ENCODE measurements around the gene ZBTB7B.

ZBTB7B gene

GRCh38 chr1:155038602-155039307 lies 36.2 kb downstream of the ZBTB7B start:
- no peak for DNase-seq (ENCODE audit: low read depth)

GRCh38 chr1:155039308-155039669 lies 36.7 kb downstream of the ZBTB7B start:
- DNase-seq (ENCODE audit: low read depth): no peak

GRCh38 chr1:155040358-155041093 lies 37.9 kb downstream of the ZBTB7B start:
- no peak for DNase-seq (ENCODE audit: low read depth)

DNA sequence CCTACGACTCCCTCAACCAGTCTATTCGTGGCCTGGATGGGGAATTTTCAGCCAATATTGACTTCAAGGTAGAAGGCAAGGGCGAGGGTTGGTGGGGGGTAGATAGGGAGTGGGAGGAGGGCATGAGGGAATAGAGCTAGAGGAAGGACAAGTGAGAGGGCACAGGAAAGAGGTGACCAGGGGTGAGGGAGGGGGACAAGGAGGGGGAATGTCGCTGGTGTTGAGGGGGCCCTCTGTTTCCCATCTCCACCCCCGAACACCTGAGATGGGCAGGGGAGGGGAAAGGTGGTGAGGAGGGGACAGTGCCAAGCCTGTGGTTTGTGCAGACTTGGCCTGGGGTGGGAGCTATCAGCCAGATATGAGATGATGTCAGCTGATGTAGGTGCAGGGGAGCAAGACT lies 40.2 kb downstream of the ZBTB7B start:
- DNase-seq (ENCODE audit: low read depth): no peak

- no peak for DNase-seq (ENCODE audit: low read depth)
Observed at GRCh38 chr1:155043301-155043702, 40.7 kb downstream of the ZBTB7B start.

- DNase-seq (ENCODE audit: low read depth): no peak
Observed at GRCh38 chr1:155043793-155044192, 41.2 kb downstream of the ZBTB7B start.

DNA sequence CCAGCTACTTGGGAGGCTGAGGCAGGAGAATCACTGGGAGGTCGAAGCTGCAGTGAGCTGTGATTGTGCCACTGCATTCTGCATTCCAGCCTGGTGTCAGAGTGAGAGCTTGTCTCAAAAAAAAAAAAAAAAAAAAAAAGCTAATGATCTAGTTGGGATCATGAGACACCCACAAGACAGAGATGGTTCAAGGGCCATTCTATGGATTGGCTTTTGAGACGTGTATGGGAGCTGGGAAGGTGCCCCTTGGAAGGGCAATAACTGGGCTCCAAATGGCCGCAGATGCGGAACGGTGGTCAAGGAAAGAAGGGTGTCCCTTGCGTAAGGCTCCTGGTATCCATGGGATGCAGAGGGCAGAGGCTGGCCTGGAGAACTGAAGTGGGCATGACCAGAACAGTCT lies 41.8 kb downstream of the ZBTB7B start:
- no peak for DNase-seq (ENCODE audit: low read depth)

GRCh38 chr1:155044812-155045657 lies 42.4 kb downstream of the ZBTB7B start:
- peak; percentile 79 for DNase-seq (ENCODE audit: low read depth)

DNA sequence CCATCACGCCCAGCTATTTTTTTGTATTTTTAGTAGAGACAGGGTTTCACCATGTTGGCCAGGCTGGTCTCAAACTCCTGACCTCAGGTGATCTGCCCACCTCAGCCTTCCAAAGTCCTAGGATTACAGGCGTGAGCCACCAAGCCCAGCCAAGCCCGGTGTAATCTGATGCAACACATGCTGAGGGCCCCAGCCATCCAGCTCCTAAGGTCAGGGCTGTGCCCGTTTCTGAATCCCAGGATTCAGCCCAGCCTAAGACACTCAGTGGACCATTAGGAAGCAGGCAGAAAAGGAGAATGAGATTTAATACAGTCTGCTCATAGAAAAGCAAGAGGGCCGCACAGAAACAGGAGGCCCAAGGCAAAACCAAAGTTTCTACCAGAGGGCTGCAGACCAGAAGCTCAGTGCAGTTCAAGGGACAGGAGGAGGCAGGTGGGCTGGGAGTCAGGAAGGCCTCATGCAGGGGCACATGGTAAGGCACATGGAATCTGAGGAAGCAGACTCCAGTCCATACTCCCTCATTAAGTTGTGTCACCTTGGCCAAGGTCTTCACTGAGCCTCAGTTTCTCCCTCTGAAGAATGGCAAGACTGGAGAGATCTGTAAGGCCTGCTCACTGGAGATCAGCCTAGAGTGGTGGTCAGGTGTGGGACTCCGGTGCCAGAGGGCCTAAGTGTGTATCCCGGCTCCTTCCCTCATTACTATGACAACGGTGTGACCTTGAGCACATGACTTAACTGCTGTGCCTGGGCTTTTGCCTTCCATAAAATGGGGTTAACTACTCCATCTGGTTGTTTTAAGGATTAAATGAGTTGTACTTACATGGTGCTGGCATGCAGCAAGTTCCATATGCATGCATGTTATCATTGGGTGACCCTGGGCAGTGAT lies 46.1 kb downstream of the ZBTB7B start:
- no peak for DNase-seq (ENCODE audit: low read depth)

GRCh38 chr1:155049651-155050559 lies 47.3 kb downstream of the ZBTB7B start:
- DNase-seq (ENCODE audit: low read depth): no peak

- DNase-seq (ENCODE audit: low read depth): peak; percentile 58
Observed at GRCh38 chr1:155050560-155051341, 48.1 kb downstream of the ZBTB7B start, which contains the start of gene ADAM15. TSS of gene ADAM15 (plus strand) at chr1:155051316. CDS start at chr1:155051387, 71 bp downstream.

DNA sequence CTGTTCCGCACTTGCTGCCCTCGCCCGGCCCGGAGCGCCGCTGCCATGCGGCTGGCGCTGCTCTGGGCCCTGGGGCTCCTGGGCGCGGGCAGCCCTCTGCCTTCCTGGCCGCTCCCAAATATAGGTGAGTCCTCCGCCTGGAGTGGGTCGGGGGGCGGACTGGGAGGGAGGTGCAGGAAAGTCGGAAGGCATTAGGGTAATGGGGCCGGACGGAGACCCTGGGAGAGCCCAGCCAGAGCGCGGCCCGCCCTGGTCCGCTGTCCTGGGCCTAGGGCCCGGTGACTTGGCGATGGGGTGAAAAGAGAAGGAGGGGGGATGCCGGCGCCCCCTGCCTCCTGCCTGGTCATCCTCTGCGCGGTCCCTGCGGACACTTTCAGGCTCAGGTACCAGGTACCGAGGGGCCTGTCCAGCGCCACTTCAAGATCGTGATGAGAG lies 48.8 kb downstream of the ZBTB7B start:
- DNase-seq (ENCODE audit: low read depth): no peak

DNA sequence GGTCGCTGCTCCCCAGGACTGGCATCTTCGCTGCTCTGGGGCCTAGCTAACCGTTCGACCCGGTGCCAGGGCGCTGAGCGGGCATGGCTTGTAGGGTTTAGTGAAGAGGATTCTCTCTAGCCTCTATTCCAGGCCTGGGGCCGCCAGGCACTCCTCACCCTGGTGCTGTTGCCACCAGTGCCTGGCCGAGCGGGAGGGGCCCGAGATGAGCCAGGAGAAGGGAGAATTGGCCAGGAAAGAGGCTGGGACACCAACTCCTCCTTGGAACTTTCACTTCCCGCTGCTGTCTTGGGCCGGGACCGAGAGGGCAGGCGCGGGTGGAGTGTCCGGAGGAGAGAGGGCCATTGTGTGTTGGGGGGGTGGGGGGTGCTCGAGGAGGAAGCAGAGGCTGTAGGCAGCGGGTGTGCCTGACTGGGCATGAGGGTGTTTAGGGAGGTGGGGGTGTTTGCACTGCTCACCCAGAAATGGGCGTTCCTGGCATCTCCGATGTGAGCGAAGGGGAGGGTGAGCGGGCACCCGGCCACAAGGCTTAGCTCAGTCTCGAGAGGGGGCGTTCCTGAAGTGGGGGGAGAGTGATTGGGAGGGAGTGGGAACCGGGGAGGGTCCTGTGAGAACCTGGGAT lies 49.3 kb downstream of the ZBTB7B start:
- no peak for DNase-seq (ENCODE audit: low read depth)

DNA sequence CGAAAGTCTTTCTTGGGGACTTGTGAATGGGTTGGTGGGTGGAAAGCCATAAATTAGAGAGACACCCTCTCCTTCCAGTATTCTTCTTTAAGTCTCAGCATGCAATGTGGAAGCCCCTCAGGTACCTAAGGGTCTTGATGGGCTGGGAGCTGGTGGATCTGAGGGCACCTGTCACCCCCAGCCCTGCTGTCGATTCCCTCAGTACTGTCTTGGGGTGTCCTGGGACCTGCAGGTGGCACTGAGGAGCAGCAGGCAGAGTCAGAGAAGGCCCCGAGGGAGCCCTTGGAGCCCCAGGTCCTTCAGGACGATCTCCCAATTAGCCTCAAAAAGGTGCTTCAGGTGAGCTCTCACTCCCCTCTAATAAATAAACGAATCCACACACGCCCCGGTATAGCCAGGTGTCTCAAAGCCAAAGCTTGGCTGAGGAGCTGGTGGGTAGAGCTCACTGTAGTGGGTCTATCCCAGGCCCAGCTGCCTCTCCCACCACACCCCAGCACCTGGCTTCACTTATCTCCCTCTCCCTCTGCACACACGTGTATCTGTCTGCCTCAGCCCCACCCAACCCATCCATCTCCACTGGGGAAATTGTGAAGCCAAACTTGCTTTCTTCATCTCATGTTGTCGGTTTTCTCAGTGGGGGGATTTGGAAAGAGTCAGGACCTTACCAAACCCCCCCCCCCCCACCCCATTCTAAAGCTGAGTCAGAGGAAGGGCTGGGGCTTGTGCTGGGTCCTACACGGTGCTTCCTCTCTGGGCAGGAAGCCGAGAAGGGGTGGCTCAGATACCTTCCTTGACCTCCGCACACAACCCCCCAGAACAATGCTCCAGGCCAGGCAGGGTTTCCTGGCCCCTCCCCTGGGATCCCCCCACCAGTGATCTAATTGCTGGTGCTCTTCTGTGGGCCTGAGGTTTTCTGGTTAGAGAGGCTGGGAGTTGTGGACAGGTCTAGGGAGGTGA lies 50.1 kb downstream of the ZBTB7B start:
- no peak for DNase-seq (ENCODE audit: low read depth)

DNA sequence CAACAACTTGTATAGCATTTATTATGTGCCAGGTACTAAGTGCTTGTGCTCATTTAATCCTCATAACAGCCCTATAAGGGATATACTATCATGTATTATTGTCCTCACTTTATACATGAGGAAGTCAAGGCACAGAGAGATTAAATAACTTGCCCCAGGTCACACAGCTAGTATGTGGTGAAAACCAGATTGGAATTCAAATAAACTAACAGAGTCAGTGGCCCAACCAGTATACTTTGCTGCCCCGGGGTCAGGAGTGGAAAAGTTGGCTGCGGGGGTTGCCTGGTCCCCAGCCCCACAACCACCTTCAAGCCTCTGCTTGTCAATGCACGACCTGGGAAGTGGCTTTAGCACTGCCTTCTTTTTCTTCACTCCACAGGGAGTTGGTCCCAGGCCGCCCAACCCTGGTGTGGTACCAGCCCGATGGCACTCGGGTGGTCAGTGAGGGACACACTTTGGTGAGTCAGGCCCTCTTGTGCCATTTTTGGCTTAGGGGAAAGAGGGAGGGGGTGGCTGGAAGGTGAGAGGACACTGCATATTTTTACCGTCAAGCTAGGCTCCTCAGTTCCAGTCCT lies 51.0 kb downstream of the ZBTB7B start:
- DNase-seq (ENCODE audit: low read depth): no peak

DNA sequence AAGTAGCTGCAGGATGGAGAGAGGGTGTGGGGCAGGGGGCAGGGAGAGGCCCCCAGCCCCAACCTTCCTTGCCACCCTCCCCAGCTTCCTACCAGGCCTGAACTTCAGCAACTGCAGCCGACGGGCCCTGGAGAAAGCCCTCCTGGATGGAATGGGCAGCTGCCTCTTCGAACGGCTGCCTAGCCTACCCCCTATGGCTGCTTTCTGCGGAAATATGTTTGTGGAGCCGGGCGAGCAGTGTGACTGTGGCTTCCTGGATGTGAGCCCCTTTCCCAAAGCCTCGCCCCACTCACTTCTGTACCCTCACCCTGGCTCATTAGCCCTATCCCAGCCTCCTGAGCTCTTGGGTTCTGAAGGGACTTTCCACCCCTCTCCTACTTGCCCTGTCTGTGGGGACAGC lies 54.5 kb downstream of the ZBTB7B start:
- DNase-seq (ENCODE audit: low read depth): no peak

DNA sequence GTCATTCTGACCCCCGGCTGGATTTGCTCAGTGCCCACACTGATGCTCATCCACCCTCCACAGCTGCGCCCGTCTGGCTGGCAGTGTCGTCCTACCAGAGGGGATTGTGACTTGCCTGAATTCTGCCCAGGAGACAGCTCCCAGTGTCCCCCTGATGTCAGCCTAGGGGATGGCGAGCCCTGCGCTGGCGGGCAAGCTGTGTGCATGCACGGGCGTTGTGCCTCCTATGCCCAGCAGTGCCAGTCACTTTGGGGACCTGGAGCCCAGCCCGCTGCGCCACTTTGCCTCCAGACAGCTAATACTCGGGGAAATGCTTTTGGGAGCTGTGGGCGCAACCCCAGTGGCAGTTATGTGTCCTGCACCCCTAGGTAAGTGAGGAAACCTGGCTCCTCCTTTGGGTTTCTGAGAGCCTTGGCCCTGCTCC lies 55.2 kb downstream of the ZBTB7B start:
- no peak for DNase-seq (ENCODE audit: low read depth)

DNA sequence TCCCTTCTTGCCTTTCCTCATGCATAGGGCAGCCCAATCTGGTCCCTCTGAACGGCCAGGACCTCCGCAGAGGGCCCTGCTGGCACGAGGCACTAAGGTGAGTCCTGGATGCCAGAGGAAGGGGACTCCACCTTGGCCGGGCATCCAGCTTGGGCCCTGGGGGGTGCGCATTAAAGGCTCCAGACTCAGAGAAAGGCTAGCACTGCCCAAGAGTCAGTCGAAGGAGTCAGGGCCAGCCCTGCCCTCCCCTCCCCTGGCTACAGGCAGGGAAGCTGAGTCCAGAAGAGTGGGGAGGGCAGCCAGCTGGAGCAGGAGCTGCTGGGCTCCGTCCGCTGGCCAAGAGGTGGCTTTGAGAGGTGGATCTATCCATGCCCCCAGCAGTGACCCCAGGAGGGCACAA lies 58.1 kb downstream of the ZBTB7B start:
- no peak for DNase-seq (ENCODE audit: low read depth)
